SU-DHL-6 (cell line): Measurements from ENCODE around the gene CAMKK1.

Experiments
- H2AFZ ChIP-seq: fragments of 200-600 bp; sonication (generic); 2 replicates; pipeline ENCODE4 v1.6.1; 2014; ENCODE audit warnings: low read depth, mild to moderate bottlenecking, moderate library complexity, mixed read lengths, antibody characterized with exemption, low read length; ENCODE audit not compliant: severe bottlenecking
- H3F3A ChIP-seq: fragments of 200-600 bp; shearing (Covaris generic); 2 replicates; pipeline ENCODE4 v1.6.0; 2016; ENCODE audit warnings: antibody characterized with exemption, mild to moderate bottlenecking; ENCODE audit not compliant: insufficient read depth
- H3K27ac ChIP-seq: fragments of 200-600 bp; sonication (generic); 2 replicates; pipeline ENCODE4 v1.5.1; 2016; ENCODE audit warnings: low read depth, mild to moderate bottlenecking, low read length, moderate library complexity, mixed read lengths
- H3K27me3 ChIP-seq: fragments of 200-600 bp; sonication (generic), shearing (Covaris generic); 2 replicates; pipeline ENCODE4 v1.6.0; 2014; ENCODE audit warnings: mild to moderate bottlenecking, low read length
- H3K36me3 ChIP-seq: fragments of 200-600 bp; sonication (generic); 2 replicates; pipeline ENCODE4 v1.6.1; 2014; ENCODE audit warnings: mild to moderate bottlenecking, low read length, mixed read lengths
- H3K4me2 ChIP-seq: fragments of 300-600, 200-600 bp; shearing (Covaris generic), sonication (generic); 2 replicates; pipeline ENCODE4 v1.6.0; 2014; ENCODE audit warnings: low read length, low read depth, mild to moderate bottlenecking; ENCODE audit not compliant: poor library complexity, severe bottlenecking
- H3K4me3 ChIP-seq: fragments of 200-600 bp; sonication (generic); 2 replicates; pipeline ENCODE4 v1.5.1; 2014; ENCODE audit warnings: antibody characterized with exemption, low read length, mild to moderate bottlenecking, mixed read lengths; ENCODE audit not compliant: insufficient read depth, poor library complexity, severe bottlenecking
- H3K79me2 ChIP-seq: fragments of 200-600 bp; sonication (generic); 2 replicates; pipeline ENCODE4 v1.6.1; 2014; ENCODE audit warnings: mild to moderate bottlenecking, low read length, moderate library complexity; ENCODE audit not compliant: insufficient read depth
- H3K9ac ChIP-seq: fragments of 200-600 bp; sonication (generic); 2 replicates; pipeline ENCODE4 v1.7.0; 2014; ENCODE audit warnings: mild to moderate bottlenecking, low read length
- H3K9me2 ChIP-seq: fragments of 200-600 bp; sonication (generic); replicated peaks from 2 replicates; pipeline ENCODE4 v1.6.1; 2014; ENCODE audit warnings: low read length; ENCODE audit not compliant: insufficient read depth
- H3K9me3 ChIP-seq: fragments of 200-600 bp; sonication (generic); 2 replicates; pipeline ENCODE4 v1.6.1; 2014; ENCODE audit warnings: low read length, mixed read lengths; ENCODE audit not compliant: insufficient read depth
- H4K20me1 ChIP-seq: fragments of 200-600 bp; sonication (generic); 2 replicates; pipeline ENCODE4 v1.6.1; 2014; ENCODE audit warnings: low read depth, mild to moderate bottlenecking, antibody characterized with exemption, low read length, moderate library complexity, mixed read lengths
- EZH2phosphoT487 ChIP-seq: fragments of 200-600 bp; sonication (generic), shearing (Covaris generic); conservative IDR thresholded peaks from 2 replicates; pipeline ENCODE4 v1.6.1; 2018; ENCODE audit warnings: mild to moderate bottlenecking, antibody characterized with exemption, low read length, moderate library complexity, mixed read lengths

Gene CAMKK1

GRCh38 chr17:3812284-3812683 lies 80.6 kb downstream of the CAMKK1 start:
- Histone ChIP-seq H3K4me3 (no peak overlapping the region), H4K20me1 (no peaks in the 10 kb centered on the region), H3K36me3 (no peaks in the 10 kb centered on the region; the same call in 1 of the 2 replicates), H3K9me3 (no peaks in the 10 kb centered on the region), H3K79me2 (no peaks in the 10 kb centered on the region), H2AFZ (no peak overlapping the region), H3K27me3 (no peaks in the 10 kb centered on the region), H3F3A (no peaks in the 10 kb centered on the region), H3K27ac (no peak overlapping the region), H3K4me2 (no peak overlapping the region), H3K9me2 (no peaks in the 10 kb centered on the region), H3K9ac (no peak overlapping the region)
- no peak for TF ChIP-seq EZH2phosphoT487
